ENCODE results near the gene FAF1.

FAF1 gene

DNA sequence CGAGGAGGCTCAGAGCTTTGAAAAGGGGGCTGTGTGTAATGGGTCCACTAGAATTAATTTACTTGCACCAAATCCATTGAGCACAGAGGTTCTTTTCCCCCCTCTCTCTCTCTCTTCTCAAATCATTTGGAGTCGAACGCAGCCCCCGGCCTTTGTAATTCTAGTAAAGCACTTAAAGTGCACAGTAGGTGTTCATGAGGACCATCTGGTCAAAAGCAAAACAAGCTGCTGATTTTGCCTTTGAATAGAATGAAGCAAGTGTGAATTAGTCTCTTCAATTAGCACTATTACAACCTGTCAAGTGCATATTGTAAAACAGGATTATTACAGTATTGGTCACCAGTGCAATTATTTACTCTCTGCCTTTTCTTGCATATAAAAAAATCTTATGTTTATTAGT is 259.9 kb downstream of the FAF1 start:
- ChIA-PET CTCF (no interaction called here), POLR2A (no interaction called here)
- no peak for DNase-seq (ENCODE audit: extremely low spot score)
- TF ChIP-seq, protein P1, sequence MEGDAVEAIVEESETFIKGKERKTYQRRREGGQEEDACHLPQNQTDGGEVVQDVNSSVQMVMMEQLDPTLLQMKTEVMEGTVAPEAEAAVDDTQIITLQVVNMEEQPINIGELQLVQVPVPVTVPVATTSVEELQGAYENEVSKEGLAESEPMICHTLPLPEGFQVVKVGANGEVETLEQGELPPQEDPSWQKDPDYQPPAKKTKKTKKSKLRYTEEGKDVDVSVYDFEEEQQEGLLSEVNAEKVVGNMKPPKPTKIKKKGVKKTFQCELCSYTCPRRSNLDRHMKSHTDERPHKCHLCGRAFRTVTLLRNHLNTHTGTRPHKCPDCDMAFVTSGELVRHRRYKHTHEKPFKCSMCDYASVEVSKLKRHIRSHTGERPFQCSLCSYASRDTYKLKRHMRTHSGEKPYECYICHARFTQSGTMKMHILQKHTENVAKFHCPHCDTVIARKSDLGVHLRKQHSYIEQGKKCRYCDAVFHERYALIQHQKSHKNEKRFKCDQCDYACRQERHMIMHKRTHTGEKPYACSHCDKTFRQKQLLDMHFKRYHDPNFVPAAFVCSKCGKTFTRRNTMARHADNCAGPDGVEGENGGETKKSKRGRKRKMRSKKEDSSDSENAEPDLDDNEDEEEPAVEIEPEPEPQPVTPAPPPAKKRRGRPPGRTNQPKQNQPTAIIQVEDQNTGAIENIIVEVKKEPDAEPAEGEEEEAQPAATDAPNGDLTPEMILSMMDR (IDR thresholded peaks at IDR 0.05; ENCODE audit: control extremely low read depth, extremely low read depth, low read depth, missing control alignments) = no peak

GRCh38 chr1:50699795-50700194 is 260.3 kb downstream of the FAF1 start:
- POLR2A ChIA-PET = no interaction called here
- no peak for DNase-seq (ENCODE audit: extremely low spot score)
- TF ChIP-seq, protein P1 (IDR thresholded peaks at IDR 0.05; ENCODE audit: control extremely low read depth, extremely low read depth, low read depth, missing control alignments) = no peak
- CTCF ChIA-PET = no interaction called here

DNA sequence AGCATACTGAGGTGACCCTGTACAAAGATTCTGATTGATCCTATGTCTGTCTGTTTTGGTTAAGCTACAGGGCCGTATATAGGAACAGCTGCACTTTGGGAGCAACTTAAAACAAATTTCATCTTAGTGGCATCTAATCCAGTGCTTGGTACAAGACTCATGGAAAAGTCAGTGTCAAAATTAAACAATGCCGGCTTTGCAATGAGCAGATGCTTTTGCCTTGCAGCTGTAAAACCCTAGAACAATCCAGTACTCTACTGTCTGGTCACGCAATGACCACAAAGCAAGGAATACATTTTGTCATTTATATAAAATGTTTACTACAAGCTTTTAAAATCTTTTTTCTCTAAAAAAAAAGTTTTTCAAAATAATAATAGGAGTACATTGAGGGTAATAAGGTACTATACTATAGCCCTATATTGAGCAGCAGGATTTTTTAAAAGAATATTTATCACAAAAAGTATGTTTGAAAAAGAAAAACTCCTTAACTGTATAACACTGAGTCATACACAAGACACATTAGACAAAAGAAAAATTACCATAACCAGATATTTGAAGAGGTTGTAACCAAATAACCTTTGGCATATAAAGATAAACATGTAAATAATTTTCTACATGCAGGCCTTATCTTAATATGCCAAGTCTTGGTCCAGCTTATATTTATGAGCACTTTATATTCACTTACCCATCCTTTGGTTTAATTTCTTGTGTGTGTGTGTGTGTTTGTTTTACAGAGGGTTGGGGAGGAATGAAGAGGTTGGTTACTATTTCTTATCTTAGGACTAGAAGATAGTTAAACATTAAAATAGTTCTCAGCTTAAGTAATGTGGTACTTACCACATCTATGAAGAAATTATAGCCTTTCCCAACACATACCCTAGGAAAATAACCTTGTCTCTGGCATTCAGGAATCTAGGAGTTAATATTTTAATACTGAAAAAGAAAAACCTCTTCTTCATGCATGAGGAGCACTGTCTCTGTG is 262.3 kb downstream of the FAF1 start:
- TF ChIP-seq, protein P1 (IDR thresholded peaks at IDR 0.05; ENCODE audit: control extremely low read depth, extremely low read depth, low read depth, missing control alignments) = no peak
- CTCF ChIA-PET = interaction anchor here (1.0 to 1.4 kb wide), 2 partner anchors 33 to 232 kb away, joined by 3 read pairs; no protein-coding TSS in a partner anchor
- POLR2A ChIA-PET = no interaction called here
- no peak for DNase-seq (ENCODE audit: extremely low spot score)

DNA sequence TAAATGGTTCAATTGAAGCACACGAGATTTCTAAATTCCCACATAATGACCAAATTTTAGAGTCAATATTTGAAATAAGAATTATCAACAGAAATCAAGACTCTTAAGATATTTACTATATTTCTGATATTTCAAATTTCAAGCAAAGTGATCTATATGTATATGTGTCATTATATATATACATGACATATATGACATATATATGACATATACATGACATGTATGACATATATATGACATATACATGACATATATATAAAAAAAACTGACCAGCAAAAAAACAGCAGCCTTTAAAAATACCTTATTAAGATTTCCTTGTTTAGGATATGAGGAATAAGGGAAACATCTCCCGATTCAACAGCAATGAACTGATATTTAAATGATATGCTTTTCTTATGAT is 266.2 kb downstream of the FAF1 start:
- no peak for DNase-seq (ENCODE audit: extremely low spot score)
- CTCF ChIA-PET = interaction anchor here (1.5 kb wide), 1 partner anchor 498 kb away, joined by 3 read pairs; no protein-coding TSS in a partner anchor
- POLR2A ChIA-PET = no interaction called here
- TF ChIP-seq, protein P1 (IDR thresholded peaks at IDR 0.05; ENCODE audit: control extremely low read depth, extremely low read depth, low read depth, missing control alignments) = no peak

DNA sequence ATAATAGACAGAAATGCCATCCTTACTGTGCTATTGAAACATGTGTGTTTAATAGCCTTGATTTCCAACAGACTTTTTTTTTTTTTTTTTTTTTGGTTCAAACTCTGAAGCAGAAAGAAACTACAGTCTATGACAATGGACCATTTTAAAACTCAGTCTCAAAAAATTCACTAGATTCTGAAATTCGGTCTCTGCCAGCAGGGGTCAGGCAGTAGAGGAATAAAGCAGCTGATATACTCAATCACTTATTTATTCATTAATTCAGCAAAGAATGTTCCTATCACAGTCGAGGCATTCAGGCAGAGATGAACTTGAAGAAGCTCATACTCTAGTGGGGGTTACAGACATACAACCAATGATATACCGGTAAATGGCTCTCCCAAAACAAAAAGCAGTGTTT is 275.9 kb downstream of the FAF1 start:
- DNase-seq (ENCODE audit: extremely low spot score) = no peak
- CTCF ChIA-PET = interaction anchor here (0.8 to 1.4 kb wide), 2 partner anchors 20 to 28 kb away, joined by 3 to 4 read pairs; no protein-coding TSS in a partner anchor
- POLR2A ChIA-PET = no interaction called here
- TF ChIP-seq, protein P1 (IDR thresholded peaks at IDR 0.05; ENCODE audit: control extremely low read depth, extremely low read depth, low read depth, missing control alignments) = no peak

DNA sequence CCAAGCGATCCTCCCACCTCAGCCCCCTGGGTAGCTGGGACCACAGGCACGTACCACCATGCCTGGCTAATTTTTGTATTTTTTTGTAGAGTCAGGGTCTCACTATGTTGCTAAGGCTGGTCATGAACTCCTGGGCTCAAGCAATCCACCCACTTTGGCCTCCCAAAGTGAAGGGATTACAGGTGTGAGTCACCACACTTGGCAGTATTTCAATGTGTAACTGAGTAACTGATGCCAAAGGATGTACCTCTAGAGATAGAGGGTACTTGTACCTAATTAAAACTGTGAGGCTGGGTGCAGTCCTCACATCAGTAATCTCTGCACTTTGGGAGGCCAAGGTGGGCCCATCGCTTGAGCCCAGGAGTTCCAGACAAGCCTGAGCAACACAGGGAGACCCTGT is 278.1 kb downstream of the FAF1 start:
- POLR2A ChIA-PET = no interaction called here
- CTCF ChIA-PET = interaction anchor here (0.8 to 1.5 kb wide), 2 partner anchors 9 to 21 kb away, joined by 3 read pairs; no protein-coding TSS in a partner anchor
- TF ChIP-seq, protein P1 (IDR thresholded peaks at IDR 0.05; ENCODE audit: control extremely low read depth, extremely low read depth, low read depth, missing control alignments) = no peak
- DNase-seq (ENCODE audit: extremely low spot score) = no peak

All from GM10248 (cell line).